Chondrocyte (in vitro differentiated cells): Measurements from ENCODE around the gene WDSUB1. TPM values are rescaled to one million over a fixed set of nuclear protein-coding genes. Genes with fewer than 3 reads are reported as not detected.

Experiments
- DNase-seq: peaks from one replicate; pipeline ENCODE4 v3.0.0; 2021; ENCODE audit warnings: mixed read lengths, low spot score
- H3K27ac Mint-ChIP-seq: one replicate; pipeline ENCODE4 v1.8.0; 2021; ENCODE audit warnings: mild to moderate bottlenecking, moderate library complexity, mixed read lengths; ENCODE audit not compliant: unreplicated experiment
- H3K27me3 Mint-ChIP-seq: 2 replicates; pipeline ENCODE4 v1.8.0; 2021; ENCODE audit warnings: low read depth, mixed read lengths
- H3K36me3 Mint-ChIP-seq: 2 replicates; pipeline ENCODE4 v1.8.0; 2021; ENCODE audit warnings: low read depth, mixed read lengths
- H3K4me1 Mint-ChIP-seq: 2 replicates; pipeline ENCODE4 v1.8.0; 2021; ENCODE audit warnings: low read depth, mild to moderate bottlenecking, mixed read lengths
- H3K4me3 Mint-ChIP-seq: one replicate; pipeline ENCODE4 v1.8.0; 2021; ENCODE audit warnings: mild to moderate bottlenecking, moderate library complexity, mixed read lengths; ENCODE audit not compliant: unreplicated experiment
- H3K9me3 Mint-ChIP-seq: 2 replicates; pipeline ENCODE4 v1.8.0; 2021; ENCODE audit warnings: low read depth, mixed read lengths
- CTCF ChIP-seq: fragments of 200-600 bp; sonication (generic); IDR thresholded peaks from 2 replicates; pipeline ENCODE4 v1.5.0; 2021; ENCODE audit warnings: antibody characterized with exemption, mild to moderate bottlenecking, moderate library complexity
- total RNA-seq: library from RNA; stranded (reverse); gene quantifications from 3 replicates; pipeline ENCODE4 v1.2.1, GENCODE V29; 2021

The WDSUB1 gene
- total RNA-seq, 1 donor from 2014 or later: 9.3 TPM

- DNase-seq: no peak
- Mint-ChIP-seq H3K9me3 (no peaks in the 10 kb centered on the region), H3K4me1 (peaks cover 23% of the 10 kb centered on the region), H3K27me3 (no peaks in the 10 kb centered on the region), H3K4me3 (no peak overlapping the region), H3K36me3 (peaks cover 1% of the 10 kb centered on the region), H3K27ac (no peak overlapping the region)
- no peak for TF ChIP-seq CTCF
Observed at GRCh38 chr2:159266554-159266953, 19.9 kb downstream of the WDSUB1 start.

GRCh38 chr2:159265171-159265576, 21.3 kb downstream of the WDSUB1 start:
- no peaks in the 10 kb centered on the region for H3K27me3 Mint-ChIP-seq
- H3K4me1 Mint-ChIP-seq: peaks cover 23% of the 10 kb centered on the region
- DNase-seq: no peak
- no peak for TF ChIP-seq CTCF
- H3K9me3 Mint-ChIP-seq: no peaks in the 10 kb centered on the region
- H3K36me3 Mint-ChIP-seq: peaks cover 1% of the 10 kb centered on the region
- no peak overlapping the region for H3K4me3 Mint-ChIP-seq
- H3K27ac Mint-ChIP-seq: no peak overlapping the region

GRCh38 chr2:159262904-159263303, 23.6 kb downstream of the WDSUB1 start:
- Mint-ChIP-seq H3K36me3 (peaks cover 1% of the 10 kb centered on the region), H3K4me1 (peaks cover 23% of the 10 kb centered on the region), H3K4me3 (no peak overlapping the region), H3K27me3 (no peaks in the 10 kb centered on the region), H3K9me3 (no peaks in the 10 kb centered on the region), H3K27ac (no peak overlapping the region)
- TF ChIP-seq CTCF: no peak
- DNase-seq: no peak

- Mint-ChIP-seq H3K4me1 (peaks cover 17% of the 10 kb centered on the region), H3K9me3 (no peaks in the 10 kb centered on the region), H3K4me3 (no peak overlapping the region), H3K27ac (no peak overlapping the region), H3K36me3 (peaks cover 1% of the 10 kb centered on the region), H3K27me3 (no peaks in the 10 kb centered on the region)
- no peak for DNase-seq
- TF ChIP-seq CTCF: no peak
Observed at GRCh38 chr2:159262226-159262625, 24.3 kb downstream of the WDSUB1 start.

- H3K27ac Mint-ChIP-seq: no peak overlapping the region
Observed at GRCh38 chr2:159256159-159256558, 30.3 kb downstream of the WDSUB1 start.

More at GRCh38 chr2:159256159-159256558, 30.3 kb downstream of the WDSUB1 start:
- H3K36me3 Mint-ChIP-seq: peaks cover 7% of the 10 kb centered on the region
- H3K27me3 Mint-ChIP-seq: no peaks in the 10 kb centered on the region
- TF ChIP-seq CTCF: no peak
- DNase-seq: no peak
- no peak overlapping the region for H3K4me3 Mint-ChIP-seq
- peaks cover 5% of the 10 kb centered on the region for H3K4me1 Mint-ChIP-seq
- no peaks in the 10 kb centered on the region for H3K9me3 Mint-ChIP-seq
